ENCODE measurements around the gene IFNA4. TPM values are rescaled to one million over a fixed set of nuclear protein-coding genes. Genes with fewer than 3 reads are reported as not detected.

The IFNA4 gene
- total and polyA plus RNA-seq, 2 of the 8 experiments (the other 6 are each of a cell fraction or from before 2014, with no cell fraction given): not detected

- POLR2A ChIA-PET (ENCODE audit: partially characterized antibody): no interaction called here
- TF ChIP-seq EGR1 (IDR thresholded peaks at IDR 0.05; ENCODE audit: borderline replicate concordance, low read depth, low read length): no peak
- TF ChIP-seq SRF (IDR thresholded peaks at IDR 0.05; ENCODE audit: low read depth, low read length): no peak
- no peak for TF ChIP-seq RNF2 (IDR thresholded peaks at IDR 0.05; ENCODE audit: borderline replicate concordance, low read depth, low read length, missing control alignments, poor library complexity, severe bottlenecking)
- TF ChIP-seq E2F6 (IDR thresholded peaks at IDR 0.05): no peak
- no peak for TF ChIP-seq POLR2A (IDR thresholded peaks at IDR 0.05; ENCODE audit: control extremely low read depth in 1 of 2, low read depth in 2 of 2, low read length in 2 of 2)
These were observed 12.7 kb downstream of the IFNA4 start for GRCh38 chr9:21174671-21175070.

More at GRCh38 chr9:21174671-21175070, 12.7 kb downstream of the IFNA4 start:
- 83% methylated on average over 2 of the region's 2 CpGs; no CpG with 5 or more reads in 1 of the 2 experiments for WGBS, 2 experiments (ENCODE audit: extremely low coverage in 1 of 2, insufficient coverage in 1 of 2, insufficient read length in 1 of 2, insufficient replicate concordance in 2 of 2, low coverage in 1 of 2, low lambda C conversion rate in 2 of 2, missing lambda C conversion rate in 1 of 2)
- Histone ChIP-seq H3K36me3 (ENCODE audit: control insufficient read depth in 2 of 4, insufficient read depth in 4 of 4, low read length in 3 of 4) (no peaks in the 10 kb centered on the region), H4K91ac (replicated peaks; ENCODE audit: insufficient read length, low read length) (no peak overlapping the region), H3K9ac (replicated peaks in 1 of 4; ENCODE audit: extremely low read depth in 1 of 4, low read depth in 3 of 4, low read length in 3 of 4) (no peak overlapping the region), H3K27ac (ENCODE audit: low read depth, low read length) (no peak overlapping the region), H3K79me1 (ENCODE audit: low read depth, low read length) (no peaks in the 10 kb centered on the region), H4K8ac (ENCODE audit: extremely low read depth, insufficient read depth, low read length) (no peak overlapping the region), H2BK20ac (ENCODE audit: low read length) (no peak overlapping the region), H3K4ac (replicated peaks; ENCODE audit: insufficient read length, low read depth, low read length) (no peak overlapping the region), H2AK5ac (ENCODE audit: low read depth, low read length) (no peak overlapping the region), H3K4me1 (replicated peaks in 1 of 4; ENCODE audit: control insufficient read depth in 3 of 4, insufficient read depth in 4 of 4, low read length in 3 of 4) (no peaks in the 10 kb centered on the region), H2AFZ (ENCODE audit: low read length) (no peak overlapping the region), H3K4me3 (ENCODE audit: extremely low read depth in 1 of 4, insufficient read depth in 2 of 4, low read depth in 3 of 4, low read length in 4 of 4) (no peak overlapping the region), H3K27me3 (replicated peaks in 1 of 4; ENCODE audit: control insufficient read depth in 3 of 4, extremely low read depth in 1 of 4, insufficient read depth in 3 of 4, low read length in 3 of 4) (no peaks in the 10 kb centered on the region), H3K4me2 (ENCODE audit: insufficient read depth in 1 of 2, low read depth in 2 of 2, low read length in 2 of 2) (no peak overlapping the region), H3K23me2 (ENCODE audit: low read depth, low read length) (no peaks in the 10 kb centered on the region), H2BK5ac (ENCODE audit: low read depth, low read length) (no peak overlapping the region), H4K5ac (ENCODE audit: insufficient read length, low read depth, low read length) (no peak overlapping the region), H3K9me3 (ENCODE audit: insufficient read depth in 2 of 2, low read depth in 1 of 2, low read length in 1 of 2) (no peaks in the 10 kb centered on the region), H2BK120ac (replicated peaks; ENCODE audit: low read depth, low read length) (no peak overlapping the region), H3K23ac (ENCODE audit: insufficient read length) (no peak overlapping the region), H4K20me1 (replicated peaks in 1 of 2; ENCODE audit: control insufficient read depth in 1 of 2, insufficient read depth in 2 of 2, low read length in 2 of 2) (no peaks in the 10 kb centered on the region), H3K56ac (replicated peaks; ENCODE audit: insufficient read length, low read depth, low read length) (no peak overlapping the region), H2BK15ac (ENCODE audit: low read length) (no peak overlapping the region), H2BK12ac (ENCODE audit: low read depth, low read length) (no peak overlapping the region), H3K18ac (ENCODE audit: extremely low read depth, low read length) (no peak overlapping the region), H3K79me2 (ENCODE audit: control insufficient read depth in 1 of 2, insufficient read depth in 2 of 2, low read length in 2 of 2) (no peaks in the 10 kb centered on the region), H3K14ac (ENCODE audit: insufficient read length) (no peak overlapping the region)
- CTCF ChIA-PET (ENCODE audit: partially characterized antibody): interaction anchor here (0.6 to 1.9 kb wide), 4 partner anchors 9 to 75 kb away, joined by 3 to 15 read pairs (median 6); no protein-coding TSS in a partner anchor
- DNase-seq (ENCODE audit: low read depth in 1 of 2, low spot score in 2 of 2): no peak
- no peak for FAIRE-seq
